RWPE1 (cell line): Measurements from ENCODE around the gene GALNTL6.

ENCODE experiments used
- CTCF ChIA-PET: fragments of 350-600 bp; sonication (Branson Sonifier 250); formaldehyde crosslinking; extraction: SDS; loops from one replicate; lab custom pipeline; 2021; lab: Yijun Ruan, JAX
- POLR2A ChIA-PET: fragments of 400-600 bp; formaldehyde crosslinking; extraction: SDS; loops from one replicate; lab custom pipeline; 2020; ENCODE audit warnings: antibody characterized with exemption; ENCODE audit not compliant: low non-redundant PET; lab: Yijun Ruan, JAX
- DNase-seq: peaks from one replicate; pipeline ENCODE4 v3.0.0; 2012; ENCODE audit warnings: low spot score
- H3K27ac ChIP-seq: fragments of 450-650 bp; 2 replicates; pipeline ENCODE4 v1.5.1; 2017
- TF ChIP-seq, protein P1 (sequence below): fragments of 450-650 bp; conservative IDR thresholded peaks from 2 replicates; pipeline ENCODE4 v1.5.1; 2017; ENCODE audit warnings: low read depth, mild to moderate bottlenecking

The GALNTL6 gene

DNA sequence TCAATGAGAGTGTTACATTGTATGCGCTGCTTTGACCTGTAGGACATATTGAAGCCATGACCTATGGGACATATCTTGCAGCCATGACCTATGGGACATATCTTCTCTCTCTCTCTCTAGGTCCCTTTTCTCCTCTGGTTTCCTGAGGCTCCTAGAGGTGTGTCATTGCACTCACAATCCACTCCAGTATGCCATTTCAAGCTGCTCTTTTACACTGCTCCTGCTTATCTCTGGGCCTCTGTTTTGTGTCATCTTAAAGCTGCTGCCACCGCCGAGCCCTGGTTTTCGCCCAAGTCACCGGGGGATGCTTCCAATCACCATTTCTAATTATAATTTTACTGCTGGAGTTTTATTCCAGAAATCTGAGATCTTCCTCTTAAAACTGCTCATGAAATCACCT is 336.1 kb downstream of the GALNTL6 start:
- no peak for DNase-seq
- TF ChIP-seq, protein P1, sequence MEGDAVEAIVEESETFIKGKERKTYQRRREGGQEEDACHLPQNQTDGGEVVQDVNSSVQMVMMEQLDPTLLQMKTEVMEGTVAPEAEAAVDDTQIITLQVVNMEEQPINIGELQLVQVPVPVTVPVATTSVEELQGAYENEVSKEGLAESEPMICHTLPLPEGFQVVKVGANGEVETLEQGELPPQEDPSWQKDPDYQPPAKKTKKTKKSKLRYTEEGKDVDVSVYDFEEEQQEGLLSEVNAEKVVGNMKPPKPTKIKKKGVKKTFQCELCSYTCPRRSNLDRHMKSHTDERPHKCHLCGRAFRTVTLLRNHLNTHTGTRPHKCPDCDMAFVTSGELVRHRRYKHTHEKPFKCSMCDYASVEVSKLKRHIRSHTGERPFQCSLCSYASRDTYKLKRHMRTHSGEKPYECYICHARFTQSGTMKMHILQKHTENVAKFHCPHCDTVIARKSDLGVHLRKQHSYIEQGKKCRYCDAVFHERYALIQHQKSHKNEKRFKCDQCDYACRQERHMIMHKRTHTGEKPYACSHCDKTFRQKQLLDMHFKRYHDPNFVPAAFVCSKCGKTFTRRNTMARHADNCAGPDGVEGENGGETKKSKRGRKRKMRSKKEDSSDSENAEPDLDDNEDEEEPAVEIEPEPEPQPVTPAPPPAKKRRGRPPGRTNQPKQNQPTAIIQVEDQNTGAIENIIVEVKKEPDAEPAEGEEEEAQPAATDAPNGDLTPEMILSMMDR = no peak
- ChIA-PET POLR2A (no interaction called here), CTCF (interaction anchor here (0.5 to 0.6 kb wide), 2 partner anchors 10 to 945 kb away, joined by 3 to 4 read pairs; no protein-coding TSS in a partner anchor)
- H3K27ac ChIP-seq = no peak overlapping the region

DNA sequence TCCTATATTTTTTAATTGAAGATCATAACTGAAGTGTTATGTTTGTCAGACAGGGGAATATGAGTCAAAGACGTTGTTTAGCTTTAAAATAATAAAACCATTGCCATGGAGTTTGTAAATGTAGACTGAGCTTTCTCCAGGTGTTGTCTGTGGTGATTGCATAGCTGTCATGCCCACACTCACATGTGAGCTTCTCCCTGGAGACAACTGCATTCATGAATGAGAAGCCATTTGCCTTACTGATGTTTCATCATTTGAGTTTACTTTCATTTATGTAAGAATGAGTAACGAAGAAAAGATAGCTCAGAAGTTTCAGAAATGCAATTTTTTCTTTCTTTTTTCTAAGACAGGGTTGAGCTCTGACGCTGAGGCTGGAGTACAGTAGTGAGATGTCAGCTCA is 339.1 kb downstream of the GALNTL6 start:
- no peak overlapping the region for H3K27ac ChIP-seq
- TF ChIP-seq, protein P1 = no peak
- ChIA-PET POLR2A (no interaction called here), CTCF (interaction anchor here (1.0 kb wide), 1 partner anchor 50 kb away, joined by 3 read pairs; no protein-coding TSS in a partner anchor)
- DNase-seq = no peak

DNA sequence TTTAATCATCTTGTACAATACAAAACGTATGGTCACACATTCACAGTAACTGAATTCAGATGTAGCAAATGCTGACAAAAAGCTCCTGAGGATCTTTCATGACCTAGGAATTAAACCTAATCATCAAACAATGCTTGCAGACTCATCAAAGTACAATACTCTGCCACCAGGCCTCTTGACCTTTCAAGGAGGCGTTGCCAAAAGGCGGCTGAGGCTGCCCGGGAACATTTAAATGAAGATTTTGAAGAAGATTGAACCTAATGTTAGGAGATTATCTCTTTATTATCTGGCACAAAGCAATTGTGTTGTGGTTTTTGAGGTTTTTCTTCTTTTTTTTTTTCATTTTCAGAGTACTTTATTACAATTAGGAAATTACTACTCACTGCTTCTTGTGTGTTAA is 340.5 kb downstream of the GALNTL6 start:
- TF ChIP-seq, protein P1 = no peak
- ChIA-PET CTCF (no interaction called here), POLR2A (interaction anchor here (0.7 kb wide), 1 partner anchor 182 kb away, joined by 3 read pairs; no protein-coding TSS in a partner anchor)
- H3K27ac ChIP-seq = no peak overlapping the region
- DNase-seq = no peak

DNA sequence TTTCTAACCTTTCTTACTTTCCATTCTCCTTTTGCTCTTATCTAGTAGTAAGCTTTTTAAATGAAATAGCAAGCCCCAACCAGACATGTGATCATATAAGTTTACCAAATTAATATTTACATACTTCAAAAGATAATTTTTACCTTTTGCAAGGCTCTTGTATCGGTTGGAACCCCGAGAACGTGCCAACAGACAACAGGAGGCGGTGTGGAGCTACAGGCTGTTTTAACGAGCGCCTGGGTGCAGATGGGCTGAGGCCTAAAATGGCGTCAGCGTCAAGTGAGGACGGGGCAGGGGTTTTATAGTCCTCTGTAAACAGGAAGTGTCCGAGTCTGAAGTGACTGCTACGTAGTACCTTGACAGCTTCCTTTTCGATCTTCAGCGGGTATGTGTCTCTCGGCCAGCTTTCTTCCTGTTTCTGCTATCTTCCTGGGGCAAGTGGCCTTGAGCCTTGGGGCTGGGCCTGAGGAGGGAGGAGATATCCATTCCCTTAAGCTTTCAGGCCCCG is 342.7 kb downstream of the GALNTL6 start:
- TF ChIP-seq, protein P1 = no peak
- no peak for DNase-seq
- ChIA-PET POLR2A (no interaction called here), CTCF (interaction anchor here (0.9 kb wide), 1 partner anchor 1896 kb away, joined by 3 read pairs; no protein-coding TSS in a partner anchor)
- H3K27ac ChIP-seq = no peak overlapping the region

DNA sequence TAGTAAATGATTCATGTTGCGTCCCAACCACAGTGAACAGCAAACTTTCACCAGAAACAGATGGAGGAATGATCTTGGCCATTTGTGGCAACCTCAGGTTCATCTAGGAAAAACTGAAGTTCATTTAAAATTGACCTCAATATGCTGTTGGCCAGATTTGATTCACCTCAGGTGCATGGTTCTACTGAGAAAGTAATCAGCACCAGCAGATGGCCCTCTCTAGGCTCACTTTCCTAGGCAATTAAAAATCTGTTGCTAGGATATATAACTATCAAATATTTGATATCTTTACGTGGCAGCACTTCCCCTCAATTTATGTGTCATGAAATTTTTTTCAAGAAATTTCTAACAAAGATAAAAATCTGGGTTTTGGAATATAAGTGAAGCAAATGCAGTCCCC is 344.7 kb downstream of the GALNTL6 start:
- no peak overlapping the region for H3K27ac ChIP-seq
- no peak for DNase-seq
- ChIA-PET CTCF (no interaction called here), POLR2A (no interaction called here)
- TF ChIP-seq, protein P1 = no peak

DNA sequence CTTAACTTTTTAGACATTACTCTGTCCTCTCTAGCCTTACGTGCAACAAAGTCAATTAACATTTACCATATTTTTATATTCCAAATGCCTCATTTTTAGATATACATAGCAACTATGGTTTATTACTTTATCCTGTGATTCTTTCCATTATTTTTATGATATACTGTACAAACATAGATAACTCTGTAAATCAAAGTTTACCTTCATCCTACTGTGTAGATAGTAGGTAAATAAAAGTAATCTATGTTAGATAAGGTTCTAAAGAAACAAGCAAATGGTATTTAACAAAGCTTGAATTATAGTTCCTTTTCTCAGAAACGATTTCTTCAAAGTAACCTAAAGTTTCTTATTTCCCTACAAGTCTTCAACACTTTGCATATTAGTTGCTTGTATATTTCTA is 350.0 kb downstream of the GALNTL6 start:
- TF ChIP-seq, protein P1 = no peak
- POLR2A ChIA-PET = no interaction called here
- CTCF ChIA-PET = no interaction called here
- no peak overlapping the region for H3K27ac ChIP-seq
- no peak for DNase-seq
